NCI-H82 treated with DMSO at 0.1 percent for 48 hours (cell line): ENCODE data around the gene TAOK2.
"Not testable (repeated sequence)": the region's sequence is repeated elsewhere in the genome, so short reads cannot be mapped to it uniquely, and the experiment has no call there.

Source experiments
- DNase-seq: peaks from one replicate; lab custom pipeline; 2025; ENCODE audit not compliant: unreplicated experiment; lab: John Stamatoyannopoulos, UW

The TAOK2 gene

DNA sequence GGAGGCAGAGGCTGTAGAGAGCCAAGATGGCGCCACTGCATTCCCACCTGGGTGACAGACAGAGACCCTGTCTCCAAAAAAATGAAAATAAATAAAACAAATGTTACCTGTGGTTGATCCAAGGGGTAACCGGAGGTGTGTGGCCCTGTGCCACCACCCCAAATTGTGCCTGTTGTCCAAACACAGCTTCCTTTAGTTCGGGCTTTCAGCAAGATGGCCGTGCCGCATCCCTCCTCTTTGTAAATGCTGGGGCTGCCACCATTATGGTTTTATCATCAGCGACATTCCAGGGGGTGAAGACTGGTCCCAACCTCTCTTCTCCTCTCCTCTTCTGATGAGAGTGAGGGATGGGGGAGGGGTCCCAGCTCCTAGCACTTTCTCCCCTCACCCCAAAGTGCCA lies 49.2 kb downstream of the TAOK2 start, which contains the start of gene C16orf92:
C16orf92 (plus strand) TSS at position 312 of the 400 bp plus-strand sequence. CDS start 143 bp downstream, outside the sequence.
- no peak for DNase-seq

DNA sequence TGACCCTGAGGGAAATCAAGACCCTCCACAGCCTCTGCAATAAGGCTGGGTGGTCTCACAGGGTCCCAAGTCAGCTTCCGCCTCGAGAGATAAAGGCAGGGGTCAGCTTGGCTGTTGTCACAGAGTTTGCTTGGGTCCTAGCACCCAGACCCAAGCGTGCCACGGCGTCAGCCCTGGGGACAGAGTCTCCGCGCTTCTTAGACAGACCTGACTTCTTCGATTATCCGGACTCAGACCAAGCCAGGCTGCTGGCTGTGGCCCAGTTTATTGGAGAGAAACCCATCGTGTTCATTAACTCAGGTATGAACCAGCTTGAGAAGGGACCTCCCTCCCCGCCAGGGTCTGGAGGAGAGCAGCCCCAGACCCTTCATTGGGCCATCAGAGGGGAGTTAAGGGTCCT lies 49.9 kb downstream of the TAOK2 start:
- DNase-seq, result no peak

DNA sequence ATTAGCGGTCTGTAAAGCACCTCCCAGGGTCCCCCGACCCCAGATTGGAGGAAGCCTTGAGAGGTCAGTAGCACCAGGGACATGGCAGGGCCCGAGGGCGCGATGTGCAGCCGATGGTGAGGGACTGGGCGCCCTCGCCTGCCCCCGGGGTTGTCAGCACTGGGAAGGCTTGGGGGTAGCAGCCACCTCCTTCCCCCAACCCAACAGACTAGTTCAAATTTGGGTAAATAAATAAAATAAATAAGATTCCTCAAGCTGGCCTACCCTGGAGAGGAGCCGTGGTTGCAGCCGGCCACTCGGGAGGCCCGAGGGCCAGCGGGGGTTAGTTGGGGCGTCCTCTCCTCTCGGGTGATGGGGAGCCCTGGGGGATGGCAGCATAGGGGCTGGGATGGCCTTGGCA lies 50.8 kb downstream of the TAOK2 start:
- no peak for DNase-seq

DNA sequence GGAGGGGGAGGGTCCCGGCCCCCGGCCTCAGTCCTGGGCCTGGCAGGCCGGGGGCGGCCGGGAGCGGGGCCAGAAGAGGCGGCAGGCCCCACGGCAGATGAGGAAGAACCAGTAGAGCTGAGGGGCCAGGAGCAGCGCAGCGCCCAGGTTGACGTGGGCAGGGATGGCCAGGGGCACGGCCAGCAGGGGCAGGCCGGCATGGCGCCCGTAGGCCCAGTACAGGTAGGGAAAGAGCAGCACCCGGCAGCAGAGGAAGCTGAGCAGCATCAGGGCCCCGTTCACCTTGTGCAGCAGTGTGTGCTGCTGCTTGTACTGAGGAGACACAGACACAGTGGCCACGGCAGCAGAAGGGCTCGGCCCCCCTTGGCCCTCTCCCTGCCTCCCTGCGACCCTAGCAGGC lies 51.5 kb downstream of the TAOK2 start:
- no peak for DNase-seq

DNA sequence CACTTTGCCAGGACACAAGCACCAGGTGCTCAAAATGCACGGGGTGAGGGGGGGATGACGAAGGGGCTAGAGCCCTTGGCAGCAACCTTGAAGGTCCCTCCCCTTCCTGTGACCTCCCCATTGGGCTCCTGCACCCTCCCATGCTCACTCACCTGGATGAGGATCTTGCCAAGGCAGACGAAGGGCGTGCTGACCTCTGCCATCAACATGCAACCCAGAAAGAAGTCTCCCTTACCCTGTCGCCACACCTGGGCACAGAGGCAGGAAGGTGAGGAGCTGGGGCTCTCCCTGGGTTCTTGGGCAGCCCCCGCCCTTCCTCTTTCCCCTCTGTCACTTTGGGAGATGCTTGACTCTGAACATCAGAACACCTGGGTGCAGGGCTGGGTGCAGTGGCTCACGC lies 51.9 kb downstream of the TAOK2 start:
- DNase-seq, result no peak

DNA sequence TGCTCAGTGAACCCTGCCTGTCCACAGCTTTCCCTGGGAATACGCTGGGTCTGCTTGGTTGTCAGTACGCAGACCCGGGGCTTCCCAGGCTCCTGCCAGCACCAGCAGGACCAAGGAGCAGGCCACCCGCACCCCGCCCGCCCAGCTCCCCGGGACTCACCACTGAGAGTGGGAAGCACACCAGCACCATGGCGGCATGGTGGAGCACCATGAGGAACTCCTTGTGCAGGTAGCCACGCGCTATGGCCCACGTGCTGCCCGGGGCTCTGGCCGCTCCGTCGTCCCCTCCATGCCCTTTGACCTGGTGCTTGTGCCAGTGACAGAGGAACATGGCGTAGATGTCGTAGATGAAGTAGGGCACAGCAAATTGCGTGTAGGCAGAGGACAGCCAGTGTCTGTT lies 52.8 kb downstream of the TAOK2 start:
- DNase-seq, result no peak

DNA sequence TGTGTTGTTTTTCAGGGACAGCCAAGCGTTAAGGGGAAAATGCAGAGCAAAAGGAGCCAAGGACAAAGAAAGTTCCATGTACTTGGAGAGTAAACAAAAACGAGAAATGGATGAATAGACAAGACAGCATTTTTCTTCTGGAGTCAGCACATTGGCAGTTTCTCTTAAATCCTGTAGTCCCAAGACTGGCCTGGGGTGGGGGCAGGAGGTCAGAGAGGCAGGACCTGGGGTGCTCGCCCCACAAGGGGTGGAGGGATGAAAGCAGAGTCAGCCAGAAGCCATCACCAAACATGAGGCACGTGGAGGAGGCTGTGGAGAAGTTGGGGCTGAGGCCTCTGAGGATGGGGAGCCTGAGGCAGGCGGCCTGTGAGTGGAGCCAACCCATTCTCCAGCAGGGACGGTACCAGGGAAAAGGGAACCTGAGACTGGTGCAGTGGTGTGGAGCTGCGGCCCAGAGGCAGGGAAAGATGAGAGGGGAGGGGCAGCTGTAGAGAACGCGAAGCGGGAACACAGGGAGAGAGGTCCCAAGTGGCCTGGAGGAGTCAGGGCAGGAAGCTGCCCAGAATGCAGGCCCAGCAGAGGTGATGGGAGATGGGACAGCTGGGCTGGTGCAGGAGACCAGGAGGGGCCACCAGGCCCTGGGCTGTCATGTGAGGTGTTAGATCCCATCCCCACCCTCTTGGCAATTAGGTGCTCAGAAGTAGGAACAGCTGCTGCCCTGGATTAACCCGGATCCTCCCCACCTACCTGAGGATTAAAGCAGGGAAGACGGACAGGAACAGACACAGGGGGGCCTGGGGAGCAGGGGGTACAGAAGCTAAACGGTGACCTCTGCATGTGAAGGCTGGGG lies 54.1 kb downstream of the TAOK2 start:
- DNase-seq, result peak; percentile 98

DNA sequence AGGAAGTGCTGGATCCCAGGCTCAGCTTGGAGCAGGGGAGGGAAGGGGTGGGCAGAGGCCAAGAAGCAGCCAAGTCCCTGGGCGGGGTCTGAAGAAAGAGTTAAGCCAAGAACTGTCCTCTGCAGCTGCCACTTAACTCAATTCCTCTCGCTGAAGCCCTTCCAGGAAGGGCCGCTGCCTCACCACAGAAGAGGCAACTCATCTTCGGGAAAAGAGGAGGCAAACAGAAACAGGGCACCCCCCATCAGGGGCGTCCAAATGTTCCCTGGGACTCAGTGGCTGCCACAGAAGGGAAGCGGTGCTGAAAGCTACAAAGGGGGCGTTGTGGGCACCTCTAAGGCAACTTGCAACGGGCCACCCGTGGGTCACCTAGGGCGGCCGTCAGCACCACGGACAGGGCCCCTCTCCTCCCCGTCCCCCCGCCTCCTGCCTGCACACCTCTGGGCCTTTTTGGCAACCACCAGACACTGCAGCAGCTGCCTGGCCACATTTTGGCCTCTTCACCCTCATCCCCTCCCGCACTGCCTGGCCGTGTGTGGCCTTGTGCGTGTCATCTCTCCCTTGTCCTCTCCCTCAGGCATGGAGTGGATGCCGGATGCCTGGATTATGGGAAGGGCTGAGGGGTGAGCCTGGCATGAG lies 54.9 kb downstream of the TAOK2 start:
- DNase-seq, result no peak

DNA sequence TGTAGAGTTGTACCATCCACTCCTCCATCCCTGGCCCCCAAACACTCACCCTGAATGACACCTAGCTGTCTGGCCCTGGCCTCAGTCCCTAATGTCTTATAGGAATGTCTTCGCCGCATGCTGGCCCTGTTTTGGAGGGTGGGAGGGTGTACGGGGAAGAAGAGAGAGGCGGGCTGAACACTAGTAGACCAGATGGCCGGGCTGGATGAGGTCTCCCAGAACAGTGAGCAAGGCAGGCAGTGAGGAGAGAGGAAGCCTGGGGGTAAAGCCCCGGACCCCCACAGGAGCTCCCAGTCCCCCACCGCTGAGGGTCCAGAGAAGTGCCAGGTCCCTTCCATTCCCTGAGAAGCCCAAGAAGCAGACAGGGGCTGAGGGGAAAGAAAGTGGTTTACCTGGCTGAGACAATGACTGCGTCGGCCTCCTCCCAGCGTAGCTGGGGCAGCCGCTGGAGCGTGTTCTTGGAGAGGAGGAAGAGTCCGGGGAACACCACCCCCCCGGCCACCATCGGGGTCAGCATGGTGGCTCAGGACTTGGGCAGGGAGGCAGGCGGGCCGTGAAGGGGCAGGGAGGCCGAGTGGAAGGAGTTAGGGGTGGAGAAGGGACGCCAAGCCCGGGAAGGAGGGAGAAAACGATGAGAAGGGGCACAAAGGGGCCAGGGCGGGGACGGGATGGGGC lies 56.5 kb downstream of the TAOK2 start:
- peak; percentile 34 for DNase-seq

DNA sequence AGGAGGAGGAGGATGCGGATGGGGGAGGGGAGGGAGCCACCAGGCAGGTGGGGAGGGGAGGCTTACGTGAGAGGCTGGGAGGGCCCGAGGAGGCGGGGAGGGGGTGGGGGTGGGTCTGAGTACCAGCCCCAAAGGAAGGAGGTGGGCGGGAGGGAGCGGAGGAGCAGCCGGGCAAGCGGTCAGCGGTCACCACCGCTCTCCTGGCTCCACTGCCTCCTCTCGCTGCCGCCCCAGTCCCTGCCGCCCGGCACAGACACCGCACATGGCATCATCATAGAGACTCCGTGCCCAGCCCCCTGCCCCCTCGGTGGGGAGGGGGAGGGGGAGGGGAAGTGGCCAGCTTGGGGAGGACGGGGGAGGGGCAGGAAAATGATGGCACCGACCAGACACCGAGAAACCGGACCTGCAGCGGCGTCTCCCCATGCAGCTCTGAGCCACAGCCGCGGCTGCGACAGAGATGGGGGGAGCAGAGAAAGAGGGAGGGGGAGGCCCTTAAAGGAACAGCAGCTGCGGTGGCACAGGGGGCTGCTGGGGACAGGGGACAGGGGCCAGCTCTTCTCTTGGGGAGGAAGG lies 57.3 kb downstream of the TAOK2 start, which contains the start of gene TLCD3B:
TLCD3B (minus strand) TSS at position 431 of the 573 bp plus-strand sequence. CDS start 744 bp downstream, outside the sequence.
- peak; percentile 18 for DNase-seq

DNA sequence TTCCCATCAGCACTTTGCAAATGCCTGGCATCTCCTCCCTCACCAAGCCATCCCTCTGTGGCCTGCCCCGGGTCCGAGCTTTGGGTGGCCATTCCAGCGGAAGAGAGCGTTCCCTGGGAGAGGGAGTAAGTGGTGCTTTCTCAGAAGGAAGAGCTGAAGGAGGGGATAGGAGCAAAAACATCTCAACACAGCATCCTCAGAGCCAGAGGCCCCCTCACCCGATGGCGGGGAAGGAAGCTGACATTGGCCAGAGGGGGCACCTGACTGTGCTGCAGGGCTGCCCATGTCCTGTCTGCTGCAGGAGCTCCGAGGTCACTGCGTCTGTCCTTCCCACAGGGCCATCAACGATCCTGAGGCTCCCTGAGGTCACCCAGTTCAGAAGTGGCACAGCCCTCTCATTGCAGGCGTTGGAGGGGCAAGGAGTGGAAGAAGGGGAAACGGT lies 57.8 kb downstream of the TAOK2 start:
- DNase-seq, result no peak

DNA sequence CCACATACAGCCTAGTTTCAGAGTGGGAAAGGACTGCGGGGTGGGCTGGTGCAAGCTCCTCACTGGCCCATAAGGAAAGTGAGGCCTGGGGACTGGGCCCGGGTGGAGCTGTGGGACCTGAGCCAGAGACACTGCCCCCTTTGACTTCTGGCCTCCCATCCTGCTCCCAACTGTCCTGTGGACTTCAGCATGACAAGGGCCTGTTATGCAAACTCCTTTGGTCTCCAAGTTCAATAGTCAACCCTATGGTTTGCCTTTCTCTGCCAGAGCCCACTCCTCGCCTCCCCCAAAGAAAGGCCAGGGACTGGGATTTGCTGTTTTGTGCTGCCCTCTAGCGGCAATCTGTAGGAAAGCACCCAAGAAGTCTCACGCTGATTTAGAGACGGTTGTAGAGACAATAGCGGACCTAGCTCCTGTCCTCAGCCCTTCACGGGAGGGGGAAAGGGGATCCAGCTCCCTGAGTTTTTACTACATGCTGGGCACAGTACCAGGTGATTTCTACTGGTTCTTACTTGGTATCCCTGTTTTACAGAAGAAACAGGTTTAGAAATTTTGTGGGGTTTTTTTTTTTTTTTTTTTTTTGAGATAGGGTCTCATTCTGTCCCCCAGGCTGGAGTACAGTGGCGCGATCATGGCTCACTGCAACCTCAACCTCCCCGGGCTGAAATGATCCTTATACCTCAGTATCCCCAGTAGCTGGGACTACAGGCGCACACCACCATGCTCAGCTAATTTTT lies 58.6 kb downstream of the TAOK2 start:
- peak; percentile 82 for DNase-seq

DNA sequence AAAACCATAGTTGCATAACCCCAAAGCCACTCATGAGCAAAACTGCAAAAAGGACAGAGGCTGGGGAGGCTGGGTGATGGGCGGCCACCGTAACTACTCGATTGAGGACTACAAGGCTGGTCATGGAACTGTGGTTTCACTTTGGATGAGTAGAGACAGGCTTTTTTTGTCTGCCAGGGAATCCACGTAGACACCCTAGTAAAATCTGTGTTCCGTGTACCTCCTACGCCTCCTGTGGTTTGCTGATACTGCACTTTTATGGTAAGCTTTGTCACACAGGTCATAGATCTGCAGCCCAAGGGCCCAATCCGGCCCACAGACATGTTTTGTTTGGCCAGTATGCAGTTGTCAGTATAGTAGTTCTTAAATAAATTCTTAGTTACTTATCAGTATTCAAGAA lies 59.6 kb downstream of the TAOK2 start:
- DNase-seq, result no peak

DNA sequence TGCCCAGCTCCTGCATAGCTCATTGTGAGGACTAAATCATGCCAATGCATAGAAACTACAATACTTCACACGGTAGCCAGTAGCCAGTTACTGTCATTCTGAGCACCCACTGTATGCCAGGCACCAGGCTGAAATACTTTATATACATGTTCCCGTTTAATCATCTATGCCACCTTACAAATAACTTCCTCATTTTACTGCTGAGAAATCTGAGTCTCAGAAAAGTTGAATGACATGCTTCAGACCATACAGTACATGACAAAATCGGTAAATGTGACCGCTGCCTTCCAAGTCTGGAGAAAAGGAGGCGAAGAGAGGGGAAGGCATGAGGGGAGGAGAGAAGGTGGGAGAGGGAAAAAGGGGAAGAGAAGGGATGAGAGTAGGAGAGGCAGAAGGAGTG lies 66.6 kb downstream of the TAOK2 start:
- no peak for DNase-seq

DNA sequence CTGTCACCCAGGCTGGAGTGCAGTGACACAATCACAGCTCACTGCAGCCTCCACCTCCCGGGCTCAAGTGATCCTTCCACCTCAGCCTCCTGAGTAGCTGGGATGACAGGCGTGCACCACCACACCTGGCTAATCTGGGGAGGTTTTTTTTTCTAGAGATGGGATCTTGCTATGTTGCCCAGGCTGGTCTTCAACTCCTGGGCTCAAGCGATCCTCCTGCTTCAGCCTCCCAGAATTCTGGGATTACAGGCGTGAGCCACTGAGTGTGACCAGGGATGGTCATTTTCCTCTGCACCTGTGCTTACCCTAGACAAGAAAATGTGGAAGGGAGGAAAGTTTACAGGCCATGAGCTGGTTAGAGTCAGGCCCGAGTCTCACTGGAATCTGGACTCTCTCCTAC lies 67.0 kb downstream of the TAOK2 start:
- not testable (repeated sequence) for DNase-seq

DNA sequence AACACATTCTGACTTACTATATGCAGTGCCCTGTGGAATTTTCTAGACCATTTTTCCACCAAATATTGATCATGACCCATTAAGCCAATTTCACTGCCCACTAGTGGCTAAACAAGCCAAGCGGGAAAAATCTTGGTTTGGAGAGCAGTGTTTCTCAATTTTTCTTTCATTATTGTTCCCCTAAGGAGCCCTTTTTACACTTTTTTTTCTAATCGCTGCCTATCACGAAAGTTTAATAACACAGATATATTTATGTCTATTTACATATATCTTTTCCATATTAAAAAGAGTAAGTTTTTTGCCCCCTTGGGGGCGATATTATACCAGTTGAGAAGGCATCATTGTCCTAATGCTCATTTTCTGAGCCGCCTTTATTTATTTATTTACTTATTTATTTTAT lies 68.2 kb downstream of the TAOK2 start:
- DNase-seq, result no peak
